ENCODE results near the gene LMOD2. TPM values are rescaled to one million over a fixed set of nuclear protein-coding genes. Genes with fewer than 3 reads are reported as not detected.

Gene LMOD2
- total and polyA plus RNA-seq, 2 experiments from 2014 or later = not detected

DNA sequence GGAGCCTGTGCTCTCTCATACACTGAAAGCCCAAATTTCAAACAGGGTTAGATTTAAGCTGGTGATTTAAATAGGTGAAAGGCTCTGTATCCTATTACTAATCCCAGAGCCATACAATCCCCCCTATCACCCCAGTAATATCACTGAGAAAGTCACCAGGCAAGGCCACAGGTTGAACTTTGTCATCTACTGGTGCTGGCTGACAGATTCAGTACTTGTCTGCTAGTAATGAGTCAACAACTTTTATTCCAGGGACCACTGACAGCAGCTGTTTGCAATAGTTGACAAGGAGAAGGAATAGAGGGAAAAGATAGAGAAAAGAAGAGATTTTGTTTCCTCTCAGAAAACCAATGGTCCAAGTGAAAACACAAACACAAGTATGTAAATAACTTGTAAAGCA is 43.6 kb upstream of the LMOD2 start:
- Mint-ChIP-seq H3K27ac (no peak overlapping the region), H3K27me3 (ENCODE audit: insufficient read depth, low read depth, poor library complexity) (peaks cover 4% of the 10 kb centered on the region), H3K36me3 (ENCODE audit: low read depth) (no peaks in the 10 kb centered on the region), H3K4me1 (peaks cover 6% of the 10 kb centered on the region; the same call in 2 of the 3 replicates), H3K4me3 (no peak overlapping the region), H3K9me3 (no peaks in the 10 kb centered on the region; the same call in 2 of the 3 replicates)
- Histone ChIP-seq H3K36me3 (ENCODE audit: insufficient read depth) (no peaks in the 10 kb centered on the region), H3K9me2 (ENCODE audit: insufficient read depth) (no peaks in the 10 kb centered on the region), H3K4me1 (ENCODE audit: insufficient read depth) (no peaks in the 10 kb centered on the region), H3K79me2 (replicated peaks; ENCODE audit: insufficient read depth) (no peaks in the 10 kb centered on the region), H3K27me3 (ENCODE audit: insufficient read depth) (no peaks in the 10 kb centered on the region), H3K4me2 (no peak overlapping the region), H3K27ac (ENCODE audit: low read depth) (no peak overlapping the region), H2AFZ (no peak overlapping the region), H3K4me3 (no peak overlapping the region), H4K20me1 (replicated peaks; ENCODE audit: insufficient read depth) (no peaks in the 10 kb centered on the region), H3F3A (replicated peaks; ENCODE audit: low read depth) (no peaks in the 10 kb centered on the region)
- ATAC-seq (no peak), DNase-seq (ENCODE audit: low spot score) (no peak)
- no peak for TF ChIP-seq ETS1 (IDR thresholded peaks at IDR 0.05)
- TF ChIP-seq STAT1 (IDR thresholded peaks at IDR 0.05; ENCODE audit: unreplicated experiment) = no peak
- TF ChIP-seq JUNB (IDR thresholded peaks at IDR 0.05; ENCODE audit: unreplicated experiment) = no peak
- TF ChIP-seq, protein P1, sequence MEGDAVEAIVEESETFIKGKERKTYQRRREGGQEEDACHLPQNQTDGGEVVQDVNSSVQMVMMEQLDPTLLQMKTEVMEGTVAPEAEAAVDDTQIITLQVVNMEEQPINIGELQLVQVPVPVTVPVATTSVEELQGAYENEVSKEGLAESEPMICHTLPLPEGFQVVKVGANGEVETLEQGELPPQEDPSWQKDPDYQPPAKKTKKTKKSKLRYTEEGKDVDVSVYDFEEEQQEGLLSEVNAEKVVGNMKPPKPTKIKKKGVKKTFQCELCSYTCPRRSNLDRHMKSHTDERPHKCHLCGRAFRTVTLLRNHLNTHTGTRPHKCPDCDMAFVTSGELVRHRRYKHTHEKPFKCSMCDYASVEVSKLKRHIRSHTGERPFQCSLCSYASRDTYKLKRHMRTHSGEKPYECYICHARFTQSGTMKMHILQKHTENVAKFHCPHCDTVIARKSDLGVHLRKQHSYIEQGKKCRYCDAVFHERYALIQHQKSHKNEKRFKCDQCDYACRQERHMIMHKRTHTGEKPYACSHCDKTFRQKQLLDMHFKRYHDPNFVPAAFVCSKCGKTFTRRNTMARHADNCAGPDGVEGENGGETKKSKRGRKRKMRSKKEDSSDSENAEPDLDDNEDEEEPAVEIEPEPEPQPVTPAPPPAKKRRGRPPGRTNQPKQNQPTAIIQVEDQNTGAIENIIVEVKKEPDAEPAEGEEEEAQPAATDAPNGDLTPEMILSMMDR (conservative IDR thresholded peaks at IDR 0.05; ENCODE audit: low read depth in 2 of 2) = no peak
- no peak for TF ChIP-seq EZH2 (IDR thresholded peaks at IDR 0.05; ENCODE audit: low read depth, unreplicated experiment)

- Histone ChIP-seq H3K27me3 (ENCODE audit: insufficient read depth) (no peaks in the 10 kb centered on the region), H2AFZ (no peak overlapping the region), H3K4me1 (ENCODE audit: insufficient read depth) (no peaks in the 10 kb centered on the region), H4K20me1 (replicated peaks; ENCODE audit: insufficient read depth) (no peaks in the 10 kb centered on the region), H3F3A (replicated peaks; ENCODE audit: low read depth) (no peaks in the 10 kb centered on the region), H3K9me2 (ENCODE audit: insufficient read depth) (no peaks in the 10 kb centered on the region), H3K36me3 (ENCODE audit: insufficient read depth) (no peaks in the 10 kb centered on the region), H3K27ac (ENCODE audit: low read depth) (no peak overlapping the region), H3K4me2 (no peak overlapping the region), H3K4me3 (no peak overlapping the region), H3K79me2 (replicated peaks; ENCODE audit: insufficient read depth) (no peaks in the 10 kb centered on the region)
- ATAC-seq (no peak), DNase-seq (ENCODE audit: low spot score) (no peak)
- Mint-ChIP-seq H3K36me3 (ENCODE audit: low read depth) (no peaks in the 10 kb centered on the region), H3K9me3 (no peaks in the 10 kb centered on the region), H3K4me1 (no peaks in the 10 kb centered on the region), H3K4me3 (no peak overlapping the region), H3K27me3 (ENCODE audit: insufficient read depth, low read depth, poor library complexity) (no peaks in the 10 kb centered on the region), H3K27ac (no peak overlapping the region)
- TF ChIP-seq REST (IDR thresholded peaks at IDR 0.05; ENCODE audit: unreplicated experiment) (no peak), EZH2phosphoT487 (IDR thresholded peaks at IDR 0.05; ENCODE audit: unreplicated experiment) (no peak), ZNF114 (CRISPR knock-in tag; IDR thresholded peaks at IDR 0.05) (no peak), EZH2 (IDR thresholded peaks at IDR 0.05; ENCODE audit: low read depth, unreplicated experiment) (no peak), NANOG (IDR thresholded peaks at IDR 0.05; ENCODE audit: borderline replicate concordance) (no peak), JUNB (IDR thresholded peaks at IDR 0.05; ENCODE audit: unreplicated experiment) (no peak), POLR2AphosphoS5 (IDR thresholded peaks at IDR 0.05; ENCODE audit: low read depth) (no peak), STAT1 (IDR thresholded peaks at IDR 0.05; ENCODE audit: unreplicated experiment) (no peak), ETS1 (IDR thresholded peaks at IDR 0.05) (no peak), ZNF331 (CRISPR knock-in tag; IDR thresholded peaks at IDR 0.05; ENCODE audit: low read depth) (no peak)
- TF ChIP-seq, protein P1 (conservative IDR thresholded peaks at IDR 0.05; ENCODE audit: low read depth in 2 of 2) = no peak
Observed at GRCh38 chr7:123615344-123615743, 40.3 kb upstream of the LMOD2 start.
